Neutrophil (primary cell): ENCODE measurements around the gene BACH2.

Experiments
- H3K27ac ChIP-seq: fragments of 200-600 bp; sonication (generic); 2 replicates; pipeline ENCODE4 v1.5.1; 2016; ENCODE audit warnings: mild to moderate bottlenecking, moderate library complexity
- H3K27me3 ChIP-seq: fragments of 200-600 bp; sonication (generic); 2 replicates; pipeline ENCODE4 v1.6.0; 2016; ENCODE audit warnings: mild to moderate bottlenecking
- H3K36me3 ChIP-seq: fragments of 200-600 bp; sonication (generic); 2 replicates; pipeline ENCODE4 v1.5.1; 2017
- H3K4me1 ChIP-seq, 2 experiments: fragments of 200-600 bp in 1 of 2; sonication (generic) in 1 of 2; 1 replicate in 1 of 2; 2 replicates in 1 of 2; pipeline versions ENCODE4 v1.5.1 to v1.6.1; 2013 to 2016; ENCODE audit warnings: low read depth in 1 of 2, low read length in 1 of 2, mild to moderate bottlenecking in 1 of 2, moderate library complexity in 1 of 2; ENCODE audit not compliant: control insufficient read depth in 1 of 2, insufficient read depth in 1 of 2
- H3K4me3 ChIP-seq, 2 experiments: fragments of 200-600 bp in 1 of 2; sonication (generic) in 1 of 2; 1 replicate in 1 of 2; 2 replicates in 1 of 2; pipeline ENCODE4 v1.5.1; 2013 to 2016; ENCODE audit warnings: low read depth in 1 of 2, low read length in 1 of 2, mild to moderate bottlenecking in 1 of 2, moderate library complexity in 1 of 2
- H3K9me3 ChIP-seq: fragments of 200-600 bp; sonication (generic); 2 replicates; pipeline ENCODE4 v1.5.1; 2016
- CTCF ChIP-seq: fragments of 200-600 bp; sonication (generic); IDR thresholded peaks from 2 replicates; pipeline ENCODE4 v1.5.1; 2016; ENCODE audit warnings: antibody characterized with exemption

BACH2 gene

GRCh38 chr6:90160013-90160412 lies 136.6 kb downstream of the BACH2 start:
- Histone ChIP-seq H3K36me3 (no peaks in the 10 kb centered on the region), H3K27ac (no peak overlapping the region), H3K4me3 (no peak overlapping the region), H3K4me1 (peaks cover 21 to 26% of the 10 kb centered on the region in 2 experiments), H3K27me3 (no peaks in the 10 kb centered on the region), H3K9me3 (no peaks in the 10 kb centered on the region)
- no peak for TF ChIP-seq CTCF

GRCh38 chr6:90159452-90159851 lies 137.2 kb downstream of the BACH2 start:
- H3K36me3 ChIP-seq = no peaks in the 10 kb centered on the region
- H3K27ac ChIP-seq = no peak overlapping the region
- TF ChIP-seq CTCF = no peak
- peaks cover 27 to 32% of the 10 kb centered on the region in 2 experiments for H3K4me1 ChIP-seq
- no peak overlapping the region for H3K4me3 ChIP-seq
- no peaks in the 10 kb centered on the region for H3K27me3 ChIP-seq
- H3K9me3 ChIP-seq = no peaks in the 10 kb centered on the region

- TF ChIP-seq CTCF = no peak
- H3K36me3 ChIP-seq = no peaks in the 10 kb centered on the region
- peaks cover 27 to 33% of the 10 kb centered on the region in 2 experiments for H3K4me1 ChIP-seq
- no peak overlapping the region for H3K27ac ChIP-seq
- H3K4me3 ChIP-seq = no peak overlapping the region
- H3K9me3 ChIP-seq = no peaks in the 10 kb centered on the region
- no peaks in the 10 kb centered on the region for H3K27me3 ChIP-seq
Measured at GRCh38 chr6:90158936-90159335, 137.7 kb downstream of the BACH2 start.

GRCh38 chr6:90157441-90157840 lies 139.2 kb downstream of the BACH2 start:
- no peak for TF ChIP-seq CTCF
- H3K4me1 ChIP-seq = peaks cover 27 to 33% of the 10 kb centered on the region in 2 experiments
- no peak overlapping the region for H3K4me3 ChIP-seq
- no peak overlapping the region for H3K27ac ChIP-seq
- no peaks in the 10 kb centered on the region for H3K36me3 ChIP-seq
- no peaks in the 10 kb centered on the region for H3K9me3 ChIP-seq
- H3K27me3 ChIP-seq = no peaks in the 10 kb centered on the region

- H3K36me3 ChIP-seq = no peaks in the 10 kb centered on the region
- H3K4me3 ChIP-seq = no peak overlapping the region
- peaks cover 27 to 33% of the 10 kb centered on the region in 2 experiments for H3K4me1 ChIP-seq
- H3K27ac ChIP-seq = peak overlapping the region; percentile 24
- H3K27me3 ChIP-seq = no peaks in the 10 kb centered on the region
- TF ChIP-seq CTCF = no peak
- no peaks in the 10 kb centered on the region for H3K9me3 ChIP-seq
Measured at GRCh38 chr6:90156861-90157260, 139.8 kb downstream of the BACH2 start.
